Measurements from ENCODE around the gene TLE6.
"Not testable (repeated sequence)": the region's sequence is repeated elsewhere in the genome, so short reads cannot be mapped to it uniquely, and the experiment has no call there.

Gene TLE6

DNA sequence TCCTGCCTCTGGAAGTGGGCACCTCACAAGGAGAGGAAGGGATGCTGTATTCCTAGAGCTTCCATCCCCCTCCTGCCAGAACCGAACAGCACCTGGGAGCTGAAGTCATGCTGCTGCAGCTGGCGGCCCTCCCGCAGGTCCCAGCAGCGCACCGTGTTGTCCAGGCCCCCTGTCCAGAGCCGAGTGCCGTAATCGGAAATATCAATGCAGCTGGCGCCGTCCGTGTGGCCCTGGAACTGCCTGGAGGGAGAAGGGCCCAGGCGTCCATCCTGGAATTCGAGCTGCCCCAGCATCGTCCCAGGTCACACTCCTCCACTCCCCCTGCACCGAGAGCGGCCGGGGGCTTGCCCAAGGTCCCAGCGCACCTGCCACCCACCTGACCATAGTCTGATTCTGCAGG, 28.0 kb downstream of the TLE6 start:
- no peak for DNase-seq

DNA sequence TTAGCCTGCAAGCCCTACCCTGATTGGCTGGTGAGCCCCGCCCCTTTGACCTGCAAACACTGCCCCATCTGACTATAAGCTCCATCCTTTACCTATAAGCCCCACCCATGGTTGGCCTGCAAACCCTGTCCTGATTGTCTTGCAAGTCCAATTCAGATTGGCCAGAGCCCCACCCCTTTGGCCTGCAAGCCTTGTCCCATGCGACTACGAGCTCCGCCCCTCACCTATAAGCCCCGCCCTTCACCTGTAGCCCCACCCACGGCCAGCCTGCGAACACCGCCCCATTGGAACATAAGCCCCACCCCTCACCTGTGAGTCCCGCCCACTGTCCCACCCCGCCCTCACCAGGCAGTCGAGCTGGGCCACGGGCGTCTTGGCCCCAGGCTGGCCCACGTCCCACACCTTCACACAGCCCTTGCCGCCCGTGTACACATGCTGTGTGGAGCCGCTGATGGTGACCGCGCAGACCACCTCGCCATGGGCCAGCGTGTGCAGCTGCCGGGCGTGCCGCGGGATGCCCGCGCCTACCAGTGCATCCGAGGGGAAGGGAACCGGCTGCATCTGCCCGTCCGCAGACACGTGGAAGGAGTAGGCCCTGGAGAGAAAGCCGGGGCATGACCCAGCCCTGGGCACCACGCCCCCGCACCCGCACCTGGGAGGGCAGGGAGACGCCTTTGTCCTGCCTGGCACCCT, 28.9 kb downstream of the TLE6 start:
- peak; percentile 27 to 29 for DNase-seq

DNA sequence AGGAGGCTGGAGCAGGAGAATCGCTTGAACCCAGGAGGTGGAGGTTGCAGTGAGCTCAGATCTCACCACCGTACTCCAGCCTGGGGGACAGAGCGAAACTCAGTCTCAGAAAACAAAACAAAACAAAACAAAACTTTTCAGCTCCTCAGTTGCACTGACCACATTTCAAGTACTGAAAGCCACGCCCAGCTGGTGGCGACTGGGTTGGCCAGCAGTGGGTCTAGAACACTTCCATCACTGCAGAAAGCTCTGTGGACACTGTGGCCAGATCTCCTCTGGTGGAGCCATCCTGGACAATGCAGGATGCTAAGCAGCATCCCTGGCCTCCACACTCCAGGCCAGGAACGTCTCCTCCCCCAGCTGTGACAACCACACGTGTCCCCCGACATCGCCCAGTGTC, 30.6 kb downstream of the TLE6 start:
- no peak for DNase-seq

DNA sequence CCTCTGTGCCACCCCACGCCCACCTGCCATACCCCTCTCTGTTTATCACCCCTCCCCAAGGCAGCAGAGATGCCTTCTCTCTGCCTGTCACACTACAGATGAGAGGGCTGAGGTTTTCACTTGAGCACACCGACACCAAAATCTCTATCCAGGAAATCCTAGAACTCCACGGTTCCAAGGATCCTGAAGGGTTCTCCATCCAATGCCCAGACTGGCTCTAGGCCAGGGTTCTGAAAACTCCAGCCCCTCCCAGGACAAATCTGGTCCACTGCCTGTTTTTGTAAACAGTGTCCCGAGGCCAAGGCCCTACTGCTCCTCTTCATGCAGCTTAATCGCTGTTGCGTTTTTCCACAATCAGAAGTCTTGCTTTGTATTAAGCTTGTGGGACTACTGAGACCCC, 31.6 kb downstream of the TLE6 start:
- no peak for DNase-seq

DNA sequence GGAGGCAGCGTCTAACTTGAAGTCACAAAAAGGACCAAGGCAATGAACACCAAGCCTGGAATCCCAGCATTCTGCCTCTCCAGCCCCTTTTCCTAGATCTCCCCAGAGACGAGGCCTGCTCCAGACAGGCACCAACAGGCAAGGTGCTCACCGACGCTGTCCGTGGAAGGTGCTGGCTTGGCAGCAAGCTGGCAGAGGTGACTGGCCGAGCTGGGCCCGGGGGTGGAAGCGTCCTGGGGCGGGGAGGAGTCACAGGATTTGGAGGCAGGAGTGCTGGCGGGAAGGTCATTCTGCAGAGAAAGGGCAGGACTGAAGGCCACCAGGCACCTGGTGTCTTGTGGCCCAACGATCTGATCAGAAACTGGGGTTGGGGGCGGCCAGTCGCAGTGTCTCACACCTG, 33.5 kb downstream of the TLE6 start:
- DNase-seq: no peak

DNA sequence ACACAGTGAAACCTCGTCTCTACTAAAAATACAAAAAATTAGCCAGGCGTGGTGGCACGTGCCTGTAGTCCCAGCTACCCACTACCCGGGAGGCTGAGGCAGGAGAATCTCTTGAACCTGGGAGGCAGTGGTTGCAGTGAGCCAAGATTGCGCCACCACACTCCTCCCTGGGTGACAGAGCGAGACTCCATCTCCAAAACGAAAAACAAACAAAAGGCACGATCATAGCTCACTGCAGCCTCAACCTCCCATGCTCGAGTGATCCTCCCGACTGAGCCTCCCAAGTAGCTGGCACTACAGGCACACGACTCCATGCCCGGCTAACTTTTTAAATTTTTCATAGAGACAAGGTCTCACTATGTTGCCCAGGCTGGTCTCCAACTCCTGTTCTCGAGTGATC, 34.7 kb downstream of the TLE6 start:
- not testable (repeated sequence) for DNase-seq

DNA sequence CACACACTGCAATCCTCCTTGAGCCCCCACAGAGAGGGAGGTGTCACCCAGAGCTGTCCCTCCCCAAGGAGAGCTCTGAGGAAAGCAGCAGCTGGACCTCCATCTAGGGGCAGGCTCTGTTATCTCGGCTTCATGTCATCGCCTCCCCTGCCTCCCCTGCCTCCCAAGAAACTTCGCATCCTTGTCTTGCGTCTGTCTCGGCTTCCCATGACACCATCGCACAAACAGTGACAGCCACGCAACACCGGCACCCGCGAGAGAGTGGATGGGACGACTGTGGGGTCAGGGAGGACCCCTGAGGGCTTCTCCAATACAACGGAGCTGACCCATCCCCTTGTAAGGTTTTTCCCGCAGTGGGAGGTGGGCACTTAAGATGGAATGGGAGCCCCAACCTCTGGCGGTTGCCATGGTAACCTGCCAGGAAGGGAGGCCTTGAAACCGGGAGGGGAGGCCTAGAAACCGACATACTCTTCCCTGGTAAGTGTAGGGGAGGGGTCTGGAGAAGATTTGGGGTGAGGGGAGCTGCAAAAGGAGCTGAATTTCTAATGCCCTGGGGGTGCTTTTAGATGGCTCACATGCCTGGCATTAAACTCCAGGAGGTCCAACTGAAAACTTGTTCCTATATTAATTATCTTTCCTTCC, 35.4 kb downstream of the TLE6 start:
- DNase-seq: no peak

DNA sequence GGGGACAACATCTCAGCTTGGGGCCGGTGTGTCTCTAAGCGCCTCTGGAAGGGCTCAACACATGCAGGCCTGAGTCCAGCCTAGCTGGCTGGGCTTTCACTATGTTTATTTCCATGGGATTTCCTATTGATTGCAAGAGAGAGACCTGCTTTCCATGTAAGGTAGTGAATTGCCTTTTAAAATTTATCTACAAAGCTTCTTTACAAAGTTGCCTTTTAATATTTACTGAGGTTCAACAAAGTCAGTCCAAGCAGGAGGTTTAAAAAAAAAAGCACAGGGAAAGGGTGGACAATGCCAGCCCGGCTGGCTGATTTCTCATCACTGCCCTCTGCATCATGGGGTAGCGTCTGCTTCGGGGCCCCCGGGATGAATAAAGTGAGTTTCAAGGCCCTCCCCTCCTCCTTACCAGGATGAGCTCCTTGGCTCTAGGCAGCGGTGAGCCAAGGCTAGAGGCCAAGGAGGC, 35.9 kb downstream of the TLE6 start:
- DNase-seq: no peak

DNA sequence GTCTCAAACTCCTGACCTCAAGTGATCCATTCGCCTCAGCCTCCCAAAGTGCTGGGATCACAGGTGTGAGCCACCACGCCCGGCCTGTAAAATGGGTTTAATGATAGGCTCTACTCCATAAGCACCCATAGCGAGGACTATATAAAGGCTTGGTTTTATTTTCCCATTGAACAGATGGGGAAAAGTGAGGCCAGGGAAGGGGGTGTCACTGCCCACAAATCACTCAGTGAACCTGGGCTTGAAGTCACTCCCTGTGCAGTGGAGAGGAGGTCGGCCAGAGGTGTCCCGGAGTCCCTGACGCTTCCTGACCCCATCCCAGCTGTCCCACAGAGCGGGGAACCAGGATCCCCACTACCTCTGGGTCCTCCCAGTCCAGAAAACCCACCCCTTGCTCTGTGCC, 36.8 kb downstream of the TLE6 start:
- DNase-seq: no peak

DNA sequence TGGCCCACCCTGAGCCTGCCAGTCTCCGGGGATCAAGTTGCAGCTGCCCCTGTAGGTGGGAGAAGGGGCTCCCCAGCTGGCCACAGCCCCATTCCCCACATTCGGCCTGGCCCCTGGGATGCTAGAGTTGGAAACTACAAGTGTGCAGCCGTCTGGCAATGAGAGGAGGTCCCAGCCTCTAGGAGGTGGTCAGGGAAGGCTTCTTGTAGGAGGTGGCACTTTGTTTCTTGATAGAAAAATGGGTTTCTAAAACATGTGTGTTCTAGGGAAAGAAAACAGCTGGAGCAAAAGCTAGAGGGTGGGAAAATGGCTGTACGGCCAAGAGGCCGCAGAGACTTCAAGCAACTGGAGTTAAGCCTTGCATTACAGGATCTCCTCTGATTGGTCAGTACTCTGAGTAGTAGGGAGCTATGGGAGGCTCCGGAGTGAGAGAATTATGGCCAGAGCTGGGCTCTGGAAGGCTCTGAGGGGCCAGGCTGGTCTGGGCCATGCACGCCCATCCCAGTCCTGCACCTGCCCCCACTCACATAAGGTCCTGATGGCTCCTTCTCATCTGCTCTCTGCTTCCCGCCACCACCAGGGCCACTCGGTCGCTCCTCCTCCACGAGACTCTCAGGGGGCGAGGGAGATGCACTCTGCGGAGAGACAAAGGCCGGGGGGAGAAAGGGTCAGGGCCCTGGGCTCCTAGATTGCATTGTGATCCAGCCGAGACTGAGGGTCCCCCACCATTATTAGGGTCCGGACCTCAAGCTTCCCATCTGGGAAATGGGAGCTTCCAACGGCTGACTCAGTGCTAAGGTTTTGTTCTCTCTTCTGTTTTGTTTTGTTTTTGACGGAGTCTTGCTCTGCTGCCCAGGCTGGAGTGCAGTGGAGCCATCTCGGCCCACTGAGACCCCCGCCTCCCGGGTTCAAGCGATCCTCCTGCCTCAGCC, 38.0 kb downstream of the TLE6 start:
- no peak for DNase-seq

DNA sequence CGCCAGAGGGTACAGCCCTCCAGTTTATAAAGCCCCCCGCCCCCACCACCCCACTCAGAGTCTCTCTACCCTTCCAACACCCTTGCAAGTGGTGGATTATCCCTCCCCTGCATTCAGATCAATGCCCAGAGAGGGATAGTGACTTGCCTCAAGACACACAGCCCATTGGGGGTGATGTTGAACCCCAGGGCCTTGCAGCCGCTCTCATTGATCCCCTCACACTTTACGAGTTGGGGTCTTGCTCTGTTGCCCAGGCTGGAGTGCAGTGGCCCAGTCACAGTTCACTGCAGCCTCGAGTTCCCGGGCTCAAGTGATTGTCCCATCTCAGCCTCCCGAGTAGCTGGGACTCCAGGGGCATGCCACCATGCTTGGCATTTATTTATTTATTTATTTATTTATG, 40.6 kb downstream of the TLE6 start:
- DNase-seq: no peak

DNA sequence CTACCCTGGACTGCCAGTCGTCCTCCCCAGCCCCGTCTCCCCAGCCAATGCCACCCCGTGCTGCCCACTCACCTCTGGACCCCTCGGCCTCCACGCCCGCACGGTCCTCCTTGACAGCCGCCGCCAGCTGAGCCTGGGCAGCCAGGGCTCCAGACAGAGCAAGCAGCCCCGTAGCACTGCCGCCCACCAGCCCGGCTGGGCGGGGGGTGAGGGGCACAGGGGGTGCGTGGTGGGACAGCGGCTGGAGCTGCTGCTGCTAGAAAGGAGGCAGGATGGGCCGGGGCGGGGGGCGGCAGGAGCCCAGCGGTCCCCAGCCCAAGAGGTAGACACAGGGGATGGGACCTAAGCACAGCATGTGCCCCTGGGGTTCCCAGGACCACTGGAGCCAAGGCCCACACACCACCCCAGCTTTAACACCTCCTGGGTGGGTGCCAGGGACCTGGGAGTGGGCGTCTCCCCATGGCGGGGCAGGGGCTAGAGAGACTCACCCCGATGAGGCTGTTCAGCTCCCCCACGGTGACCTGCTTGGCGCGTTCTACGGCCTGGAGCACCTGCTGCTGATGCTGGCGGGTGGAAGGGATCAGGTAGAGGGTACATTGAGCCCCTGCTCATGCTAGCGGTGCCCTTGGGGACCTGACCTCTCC, 42.0 kb downstream of the TLE6 start:
- DNase-seq: no peak

DNA sequence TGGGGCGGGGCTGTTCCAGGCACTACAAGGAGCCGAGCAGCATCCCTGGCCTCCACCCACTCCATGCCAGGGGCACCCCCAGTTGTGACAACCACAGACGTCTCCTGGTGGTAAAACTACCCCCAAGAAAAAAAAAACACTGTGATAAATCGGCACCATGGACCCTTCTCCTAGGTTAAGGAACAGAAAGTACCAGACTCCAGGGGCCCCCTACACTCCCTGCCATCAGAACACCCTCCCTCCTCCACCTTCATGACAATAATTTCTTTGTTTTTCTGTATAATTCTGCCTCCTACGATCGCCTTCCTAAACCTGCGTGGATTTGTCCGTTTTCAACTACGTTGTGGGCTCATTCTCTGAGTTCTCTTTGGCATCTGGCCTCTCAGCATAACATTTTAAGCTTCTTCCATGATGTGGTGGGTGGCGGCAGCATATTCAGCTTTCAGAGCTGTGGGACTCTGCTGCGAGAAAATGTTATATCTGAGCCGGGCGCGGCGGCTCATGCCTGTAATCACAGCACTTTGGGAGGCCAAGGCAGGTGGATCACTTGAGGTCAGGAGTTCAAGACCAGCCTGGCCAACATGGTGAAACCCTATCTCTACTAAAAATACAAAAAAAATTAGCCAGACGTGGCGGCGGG, 43.1 kb downstream of the TLE6 start:
- no peak for DNase-seq

DNA sequence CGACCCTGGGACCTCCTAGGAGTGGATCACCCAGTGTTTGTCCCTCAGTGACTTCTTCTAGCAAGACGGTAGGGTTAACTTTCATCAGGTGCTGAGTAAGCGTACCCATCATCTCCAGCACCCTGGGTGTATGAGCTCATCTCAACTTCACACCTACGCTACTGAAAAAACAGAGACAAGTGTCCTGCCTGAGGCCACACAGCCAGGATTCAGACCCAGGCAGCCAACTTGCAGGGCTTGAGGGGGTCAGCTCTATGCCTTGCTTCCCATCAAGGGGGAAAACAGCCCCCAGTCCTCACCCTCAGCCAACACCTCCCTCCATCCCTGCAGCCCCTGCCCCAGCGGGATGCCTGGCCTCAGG, 47.1 kb downstream of the TLE6 start:
- no peak for DNase-seq

DNA sequence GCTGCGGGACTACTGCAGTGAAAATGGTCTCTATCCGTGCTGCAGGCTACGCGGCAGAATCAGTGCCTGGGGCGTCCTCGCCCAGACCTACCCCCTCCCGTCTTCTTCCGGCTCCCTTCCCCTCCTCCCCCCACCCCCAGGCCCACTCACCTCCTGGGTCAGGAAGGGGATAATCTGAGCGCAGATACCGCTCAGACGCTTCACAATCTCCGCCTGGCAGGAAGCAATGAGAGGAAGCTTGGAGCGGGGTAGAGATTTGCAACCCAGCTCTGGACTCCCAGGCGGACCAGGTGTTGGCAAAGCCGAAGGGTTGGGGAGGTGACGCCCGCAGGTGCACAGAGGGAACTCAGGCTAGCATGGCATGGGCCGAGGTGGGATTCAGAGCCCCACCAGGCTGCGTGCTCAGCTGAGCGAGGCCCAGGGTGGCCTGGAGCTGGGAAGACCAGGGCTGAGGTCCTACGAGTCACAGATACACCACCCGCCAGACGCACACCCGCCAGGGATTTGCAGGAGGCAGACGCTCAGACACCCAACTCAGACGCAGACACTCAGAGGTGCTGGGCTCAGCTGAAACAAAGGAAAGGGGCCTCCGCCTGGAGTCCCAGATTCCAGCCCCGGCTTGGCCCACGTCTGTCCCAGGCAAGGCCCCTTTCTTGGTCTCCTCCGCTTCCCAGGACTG, 47.6 kb downstream of the TLE6 start:
- no peak for DNase-seq

DNA sequence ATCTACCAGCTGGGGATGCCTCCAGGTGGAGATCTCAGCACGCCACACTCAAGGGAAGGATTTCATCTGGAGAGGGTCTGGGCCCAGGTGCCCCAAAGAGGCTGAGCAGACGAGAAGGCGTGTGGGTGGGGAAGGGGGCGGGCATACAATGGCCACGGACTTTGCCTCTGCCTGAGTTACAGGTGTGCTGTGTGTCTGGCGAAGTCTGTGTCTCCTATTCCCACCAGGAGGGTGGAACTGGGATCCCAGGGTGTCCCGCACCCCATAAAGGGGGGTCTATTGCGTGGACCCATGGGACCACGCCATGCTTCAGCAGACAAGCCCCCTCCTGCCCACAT, 48.2 kb downstream of the TLE6 start:
- DNase-seq: no peak

DNA sequence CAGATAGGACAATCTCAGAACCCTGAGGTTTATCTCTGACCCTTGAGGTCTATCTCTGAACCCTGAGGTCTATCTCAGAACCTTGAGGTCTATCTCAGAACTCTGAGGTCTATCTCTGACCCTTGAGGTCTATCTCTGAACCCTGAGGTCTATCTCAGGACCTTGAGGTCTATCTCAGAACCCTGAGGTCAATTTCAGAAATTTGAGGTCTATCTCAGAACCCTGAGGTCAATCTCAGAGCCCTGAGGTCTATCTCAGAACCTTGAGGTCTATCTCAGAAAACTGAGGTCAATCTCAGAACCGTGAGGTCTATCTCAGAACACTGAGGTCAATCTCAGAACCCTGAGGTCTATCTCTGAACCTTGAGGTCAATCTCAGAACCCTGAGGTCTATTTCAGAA, 49.4 kb downstream of the TLE6 start:
- no peak for DNase-seq

DNA sequence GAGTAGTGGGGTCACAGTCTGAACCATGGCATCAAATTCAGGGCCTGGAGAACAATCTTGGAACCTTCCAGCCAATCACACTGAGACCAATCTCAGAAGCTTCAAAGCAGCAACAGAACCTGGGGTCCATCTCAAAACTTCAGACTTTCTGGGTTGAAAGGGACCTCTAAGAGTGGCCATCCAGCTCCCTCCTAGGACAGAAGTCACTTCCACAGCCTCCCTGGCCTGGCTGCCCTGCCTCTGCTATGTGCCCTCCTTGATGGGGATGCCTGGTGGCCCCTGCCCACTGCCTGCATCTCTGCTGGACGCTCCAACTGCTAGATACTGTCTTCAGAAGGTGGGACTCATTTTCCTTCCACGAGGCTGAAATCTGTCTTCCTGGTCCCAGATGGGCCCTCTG, 49.9 kb downstream of the TLE6 start:
- DNase-seq: no peak

DNA sequence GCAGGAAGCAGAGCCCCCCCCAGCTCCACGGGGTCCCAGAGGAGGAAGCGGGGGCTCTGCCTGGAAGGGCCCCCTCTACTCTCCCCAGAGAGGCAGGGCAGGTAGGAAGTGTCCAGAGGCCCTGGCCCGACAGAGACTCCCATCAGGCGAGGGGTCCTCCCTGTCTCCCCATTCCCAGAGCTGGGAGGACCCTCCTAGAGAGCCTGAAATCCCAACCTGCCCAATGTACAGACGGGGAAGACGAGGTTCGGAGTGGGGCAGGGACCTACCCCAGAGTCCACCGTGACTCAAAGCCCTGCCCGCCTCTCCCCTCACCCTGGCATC, 50.6 kb downstream of the TLE6 start:
- no peak for DNase-seq

DNA sequence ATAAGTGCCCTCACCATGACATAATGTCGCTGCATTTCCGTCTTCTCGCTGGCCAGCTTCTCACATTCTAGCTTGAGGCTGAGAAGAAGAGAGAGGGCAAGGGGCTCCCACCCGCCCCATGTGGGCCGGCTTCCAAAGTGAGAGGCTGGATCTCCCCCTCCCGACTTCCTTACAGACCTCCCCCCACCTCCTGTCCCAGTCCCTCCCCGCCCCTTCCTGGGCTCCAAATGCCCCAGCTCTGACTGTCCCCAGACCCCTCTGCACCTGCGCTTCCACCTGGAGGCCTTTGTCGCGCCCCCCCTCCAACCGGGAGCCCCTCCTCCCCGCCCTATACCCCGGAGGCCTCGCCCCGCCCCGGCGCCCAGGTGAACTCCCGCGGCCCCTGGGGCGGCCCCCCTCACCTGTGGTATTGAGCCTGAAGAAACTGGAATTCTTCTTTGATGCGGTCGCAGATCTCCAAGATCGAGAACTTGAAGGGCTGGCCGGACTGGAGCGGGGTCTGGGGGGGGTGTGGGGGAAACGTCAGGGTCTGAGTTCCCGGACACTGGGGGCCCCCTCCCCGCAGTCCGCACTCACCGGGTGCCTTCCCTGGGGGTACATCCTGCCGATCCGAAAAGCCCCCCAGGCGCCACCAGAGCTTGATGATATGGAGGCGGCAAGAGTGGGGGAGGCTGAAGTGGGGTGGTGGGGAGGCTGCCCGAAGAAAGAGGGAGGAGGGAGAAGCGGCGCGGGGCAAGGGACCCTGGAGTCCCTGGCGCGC, 51.1 kb downstream of the TLE6 start:
- no peak for DNase-seq

DNA sequence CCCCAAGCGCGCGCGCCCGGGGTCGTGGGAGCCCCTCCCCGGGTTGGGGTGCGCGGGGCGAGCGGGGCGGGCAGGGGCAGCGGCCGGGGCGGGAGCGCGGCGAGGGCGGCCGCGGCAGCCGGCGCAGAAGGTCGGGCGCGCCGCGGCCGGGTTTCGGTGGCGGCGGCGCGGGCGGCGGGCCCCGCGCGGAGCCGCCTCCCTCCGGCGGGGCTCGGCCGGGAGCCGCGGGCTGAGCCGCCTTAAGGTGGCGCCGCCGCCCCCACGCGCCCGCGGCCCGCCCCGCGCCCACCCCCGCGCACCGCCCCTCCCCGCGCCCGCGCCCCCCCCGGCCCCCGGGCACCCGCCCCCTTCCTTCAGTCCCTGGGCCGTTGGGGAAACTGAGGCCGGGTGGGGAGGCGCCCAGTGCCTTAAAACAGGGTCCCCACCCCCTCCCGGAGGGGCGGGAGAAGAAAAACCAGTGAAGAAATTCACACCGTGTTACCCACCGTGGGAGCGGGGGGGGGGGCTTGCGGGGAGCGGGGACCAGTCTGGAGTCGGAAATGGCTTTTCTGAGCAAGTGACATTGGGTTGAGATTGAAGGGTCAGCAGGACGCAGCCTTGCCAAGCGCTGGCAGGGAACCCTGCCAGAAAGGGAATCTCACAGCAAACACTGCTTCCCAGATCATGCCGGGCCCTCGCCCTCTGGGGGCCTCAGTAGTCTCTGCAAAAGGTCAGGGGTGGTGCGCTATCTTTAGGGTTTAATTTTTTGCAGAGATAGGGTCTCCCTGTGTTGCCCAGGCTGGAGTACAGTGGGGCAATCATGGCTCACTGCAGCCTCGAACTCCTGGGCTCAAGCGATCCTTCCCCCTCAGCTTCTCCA, 51.9 kb downstream of the TLE6 start, which contains the start of gene TLE2:
Gene TLE2, minus strand, starts transcription at position 216 of the 859 bp plus-strand sequence. CDS start 376 bp downstream, outside the sequence.
- DNase-seq: no peak

Measured in CD4-positive, alpha-beta T cell treated with Interleukin-4 for 1 hour (primary cell).